GM12878 (cell line): ENCODE results near the gene F12. TPM values are rescaled to one million over a fixed set of nuclear protein-coding genes. Genes with fewer than 3 reads are reported as not detected.

Source experiments
- CBFB ChIP-seq: IDR thresholded peaks from 2 replicates; pipeline ENCODE4 v1.6.1; 2016; ENCODE audit warnings: antibody characterized with exemption, low read depth
- CBX5 ChIP-seq: sonication (generic); IDR thresholded peaks from 2 replicates; pipeline ENCODE4 v1.6.1; 2016; ENCODE audit warnings: low read depth, moderate library complexity, mild to moderate bottlenecking, inconsistent platforms
- CHD2 ChIP-seq: IDR thresholded peaks from 2 replicates; pipeline ENCODE4 v1.6.1; 2011; ENCODE audit warnings: low read depth, low read length, improper control_type of control experiment, borderline replicate concordance
- CHD4 ChIP-seq: fragments of 200-600 bp; sonication (generic); IDR thresholded peaks from 2 replicates; pipeline ENCODE4 v1.6.1; 2016; ENCODE audit warnings: mild to moderate bottlenecking
- E2F4 ChIP-seq: IDR thresholded peaks from 2 replicates; pipeline ENCODE4 v1.6.1; 2012; ENCODE audit warnings: low read depth, low read length, improper control_type of control experiment
- ELK1 ChIP-seq: IDR thresholded peaks from 2 replicates; pipeline ENCODE4 v1.6.1; 2012; ENCODE audit warnings: low read depth, low read length, improper control_type of control experiment
- EP300 ChIP-seq, 2 experiments: fragments of 150-350 bp in 1 of 2; IDR thresholded peaks; 2 replicates each; pipeline ENCODE4 v1.6.1; 2011 to 2012; ENCODE audit warnings: low read depth in 2 of 2, low read length in 2 of 2, borderline replicate concordance in 1 of 2, improper control_type of control experiment in 1 of 2, inconsistent platforms in 1 of 2; ENCODE audit not compliant: control insufficient read depth in 1 of 2
- IKZF2 ChIP-seq, 2 experiments: fragments of 450-650 bp; IDR thresholded peaks; 2 replicates each; pipeline ENCODE4 v1.6.1; 2017; ENCODE audit warnings: mild to moderate bottlenecking in 2 of 2, moderate library complexity in 2 of 2
- NFXL1 ChIP-seq: fragments of 450-650 bp; IDR thresholded peaks from 2 replicates; pipeline ENCODE4 v1.6.1; 2017; ENCODE audit warnings: antibody characterized with exemption, mild to moderate bottlenecking, borderline replicate concordance
- NKRF ChIP-seq: fragments of 450-650 bp; conservative IDR thresholded peaks from 2 replicates; pipeline ENCODE4 v1.6.1; 2017; ENCODE audit warnings: mild to moderate bottlenecking, moderate library complexity
- PAX5 ChIP-seq: IDR thresholded peaks from 2 replicates; pipeline ENCODE4 v1.6.1; 2011; ENCODE audit warnings: low read depth, low read length, borderline replicate concordance
- POLR2A ChIP-seq: IDR thresholded peaks from 2 replicates; pipeline ENCODE4 v1.6.1; 2011; ENCODE audit warnings: low read depth, mild to moderate bottlenecking, low read length
- POU2F2 ChIP-seq: IDR thresholded peaks from 3 replicates; pipeline ENCODE4 v1.6.1; 2011; ENCODE audit warnings: low read depth, mild to moderate bottlenecking, low read length, borderline replicate concordance
- RCOR1 ChIP-seq: conservative IDR thresholded peaks from 2 replicates; pipeline ENCODE4 v1.6.1; 2012; ENCODE audit warnings: low read depth, low read length, improper control_type of control experiment
- SUZ12 ChIP-seq: fragments of 200-600 bp; sonication (generic); IDR thresholded peaks from one replicate; pipeline ENCODE4 v1.6.1; 2018; ENCODE audit warnings: antibody characterized with exemption, mild to moderate bottlenecking; ENCODE audit not compliant: unreplicated experiment
- TAF1 ChIP-seq: IDR thresholded peaks from 2 replicates; pipeline ENCODE4 v1.6.1; 2011; ENCODE audit warnings: mild to moderate bottlenecking, low read depth, low read length, borderline replicate concordance
- YY1 ChIP-seq: IDR thresholded peaks from 2 replicates; pipeline ENCODE4 v1.6.1; 2011; ENCODE audit warnings: low read depth, mild to moderate bottlenecking, low read length
- ZNF217 ChIP-seq: fragments of 450-650 bp; IDR thresholded peaks from 2 replicates; pipeline ENCODE4 v1.6.1; 2017; ENCODE audit warnings: antibody characterized with exemption, mild to moderate bottlenecking
- ZSCAN29 ChIP-seq: fragments of 450-650 bp; IDR thresholded peaks from 2 replicates; pipeline ENCODE4 v1.6.1; 2017; ENCODE audit warnings: mild to moderate bottlenecking, moderate library complexity
- polyA plus RNA-seq, 11 experiments: library from polyadenylated mRNA; depleted of rRNA in 4 of 11; unstranded in 6 of 11; stranded (reverse) in 5 of 11; fragments of >200 nt; fragmentation: Nextera tagmentation in 4 of 11; fragmentation: Illumina TruSeq in 1 of 11; extraction: Ambion mirVana in 4 of 11; extraction: Trizol in 1 of 11; gene quantifications; 1 replicate in 1 of 11; 2 replicates in 10 of 11; pipeline versions ENCODE4 v1.2.1 to v1.2.3, GENCODE V29; 2011 to 2016; ENCODE audit warnings: inconsistent platforms in 2 of 11, missing spikeins in 2 of 11, low read depth in 1 of 11
- total RNA-seq, 4 experiments: library from RNA; depleted of rRNA in 3 of 4; stranded (reverse); fragments of >200 nt in 3 of 4; fragmentation: Illumina TruSeq in 1 of 4; extraction: Trizol in 1 of 4; gene quantifications; 2 replicates each; pipeline versions ENCODE4 v1.2.1 to v1.2.3, GENCODE V29; 2013 to 2021
- TF ChIP-seq, protein P1 (sequence below): IDR thresholded peaks from 2 replicates; pipeline ENCODE4 v1.6.1; 2012; ENCODE audit warnings: improper control_type of control experiment, low read depth, low read length; ENCODE audit not compliant: insufficient replicate concordance
- TF ChIP-seq, protein P2 (sequence below): IDR thresholded peaks from 2 replicates; pipeline ENCODE4 v1.6.1; 2012; ENCODE audit warnings: low read depth, low read length, improper control_type of control experiment

F12 gene
- total and polyA plus RNA-seq, 10 of the 15 experiments (the other 5 are each of a cell fraction or from before 2014, with no cell fraction given): 0.25 to 11.3 (median 5.5) TPM

- TF ChIP-seq, protein P1, sequence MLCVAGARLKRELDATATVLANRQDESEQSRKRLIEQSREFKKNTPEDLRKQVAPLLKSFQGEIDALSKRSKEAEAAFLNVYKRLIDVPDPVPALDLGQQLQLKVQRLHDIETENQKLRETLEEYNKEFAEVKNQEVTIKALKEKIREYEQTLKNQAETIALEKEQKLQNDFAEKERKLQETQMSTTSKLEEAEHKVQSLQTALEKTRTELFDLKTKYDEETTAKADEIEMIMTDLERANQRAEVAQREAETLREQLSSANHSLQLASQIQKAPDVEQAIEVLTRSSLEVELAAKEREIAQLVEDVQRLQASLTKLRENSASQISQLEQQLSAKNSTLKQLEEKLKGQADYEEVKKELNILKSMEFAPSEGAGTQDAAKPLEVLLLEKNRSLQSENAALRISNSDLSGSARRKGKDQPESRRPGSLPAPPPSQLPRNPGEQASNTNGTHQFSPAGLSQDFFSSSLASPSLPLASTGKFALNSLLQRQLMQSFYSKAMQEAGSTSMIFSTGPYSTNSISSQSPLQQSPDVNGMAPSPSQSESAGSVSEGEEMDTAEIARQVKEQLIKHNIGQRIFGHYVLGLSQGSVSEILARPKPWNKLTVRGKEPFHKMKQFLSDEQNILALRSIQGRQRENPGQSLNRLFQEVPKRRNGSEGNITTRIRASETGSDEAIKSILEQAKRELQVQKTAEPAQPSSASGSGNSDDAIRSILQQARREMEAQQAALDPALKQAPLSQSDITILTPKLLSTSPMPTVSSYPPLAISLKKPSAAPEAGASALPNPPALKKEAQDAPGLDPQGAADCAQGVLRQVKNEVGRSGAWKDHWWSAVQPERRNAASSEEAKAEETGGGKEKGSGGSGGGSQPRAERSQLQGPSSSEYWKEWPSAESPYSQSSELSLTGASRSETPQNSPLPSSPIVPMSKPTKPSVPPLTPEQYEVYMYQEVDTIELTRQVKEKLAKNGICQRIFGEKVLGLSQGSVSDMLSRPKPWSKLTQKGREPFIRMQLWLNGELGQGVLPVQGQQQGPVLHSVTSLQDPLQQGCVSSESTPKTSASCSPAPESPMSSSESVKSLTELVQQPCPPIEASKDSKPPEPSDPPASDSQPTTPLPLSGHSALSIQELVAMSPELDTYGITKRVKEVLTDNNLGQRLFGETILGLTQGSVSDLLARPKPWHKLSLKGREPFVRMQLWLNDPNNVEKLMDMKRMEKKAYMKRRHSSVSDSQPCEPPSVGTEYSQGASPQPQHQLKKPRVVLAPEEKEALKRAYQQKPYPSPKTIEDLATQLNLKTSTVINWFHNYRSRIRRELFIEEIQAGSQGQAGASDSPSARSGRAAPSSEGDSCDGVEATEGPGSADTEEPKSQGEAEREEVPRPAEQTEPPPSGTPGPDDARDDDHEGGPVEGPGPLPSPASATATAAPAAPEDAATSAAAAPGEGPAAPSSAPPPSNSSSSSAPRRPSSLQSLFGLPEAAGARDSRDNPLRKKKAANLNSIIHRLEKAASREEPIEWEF: no peak
- TF ChIP-seq RCOR1: no peak
- TF ChIP-seq CBFB: no peak
- TF ChIP-seq EP300 (IDR thresholded peaks at IDR 0.05; ENCODE audit: borderline replicate concordance in 1 of 2, control insufficient read depth in 1 of 2, low read depth in 2 of 2, low read length in 2 of 2): no peak
- TF ChIP-seq TAF1: no peak; the same call in 1 of the 2 replicates
- no peak for TF ChIP-seq CBX5
- no peak for TF ChIP-seq CHD4
- peak; percentile 28; the same call in 1 of the 2 replicates for TF ChIP-seq PAX5
- no peak for TF ChIP-seq SUZ12
- TF ChIP-seq NFXL1: peak; percentile 68; the same call in 1 of the 2 replicates
- TF ChIP-seq NKRF: peak; percentile 45; the same call in 1 of the 2 replicates
- TF ChIP-seq ZSCAN29: peak; percentile 82; the same call in 1 of the 2 replicates
- 0 out of 2 replicates have a peak, but pooled peaks have one; percentile 43 for TF ChIP-seq YY1
- TF ChIP-seq ELK1: peak; percentile 96
- TF ChIP-seq E2F4: peak; percentile 24; the same call in 1 of the 2 replicates
- no peak for TF ChIP-seq POLR2A
- TF ChIP-seq CHD2: 0 out of 2 replicates have a peak, but pooled peaks have one; percentile 17
- TF ChIP-seq ZNF217: peak; percentile 87
- peak; percentile 49; the same call in 1 of the 3 replicates for TF ChIP-seq POU2F2
- peak in 1 of 2 experiments; percentile 43; a peak in 1 of 4 replicates for TF ChIP-seq IKZF2 (IDR thresholded peaks at IDR 0.05)
- TF ChIP-seq, protein P2, sequence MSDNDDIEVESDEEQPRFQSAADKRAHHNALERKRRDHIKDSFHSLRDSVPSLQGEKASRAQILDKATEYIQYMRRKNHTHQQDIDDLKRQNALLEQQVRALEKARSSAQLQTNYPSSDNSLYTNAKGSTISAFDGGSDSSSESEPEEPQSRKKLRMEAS: 0 out of 2 replicates have a peak, but pooled peaks have one; percentile 19
These were observed 45.8 kb upstream of the F12 start (continued) for GRCh38 chr5:177455036-177455660.
